ENCODE data around the gene HIVEP2.

Gene HIVEP2

DNA sequence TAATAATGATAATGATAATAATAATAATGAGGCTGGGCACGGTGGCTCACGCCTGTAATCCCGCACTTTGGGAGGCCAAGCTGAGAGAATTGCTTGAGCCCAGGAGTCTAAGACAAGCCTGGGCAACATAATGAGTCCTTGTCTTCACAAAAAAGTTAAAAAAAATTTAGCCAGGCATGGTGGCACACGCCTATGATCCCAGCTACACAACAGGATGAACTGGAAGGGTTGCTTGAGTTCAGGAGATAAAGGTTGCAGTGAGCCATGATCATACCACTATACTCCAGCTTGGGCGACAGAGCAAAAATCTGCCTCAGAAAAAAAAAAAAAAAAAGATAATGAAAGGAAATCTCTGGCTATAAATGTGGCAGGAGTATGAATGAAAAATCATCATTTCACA lies 213.4 kb downstream of the HIVEP2 start:
- H3K9me3 ChIP-seq (ENCODE audit: control insufficient read depth, insufficient read depth, low read length): no peaks in the 10 kb centered on the region
- H3K36me3 ChIP-seq (ENCODE audit: control insufficient read depth, insufficient read depth, low read length): no peaks in the 10 kb centered on the region
- no peak overlapping the region for H3K9ac ChIP-seq (ENCODE audit: low read depth, low read length)
- H3K4me3 ChIP-seq (ENCODE audit: low read depth, low read length): no peak overlapping the region
- H3K27ac ChIP-seq (ENCODE audit: low read depth, low read length): no peak overlapping the region
- H3K27me3 ChIP-seq (ENCODE audit: control insufficient read depth, insufficient read depth, low read length): no peaks in the 10 kb centered on the region
- peaks cover 8% of the 10 kb centered on the region; the same call in 1 of the 2 replicates for H3K4me1 ChIP-seq (ENCODE audit: control insufficient read depth, insufficient read depth, low read length)

- no peaks in the 10 kb centered on the region for H3K36me3 ChIP-seq (ENCODE audit: control insufficient read depth, insufficient read depth, low read length)
- H3K27me3 ChIP-seq (ENCODE audit: control insufficient read depth, insufficient read depth, low read length): no peaks in the 10 kb centered on the region
- H3K4me3 ChIP-seq (ENCODE audit: low read depth, low read length): no peak overlapping the region
- H3K9me3 ChIP-seq (ENCODE audit: control insufficient read depth, insufficient read depth, low read length): no peaks in the 10 kb centered on the region
- no peaks in the 10 kb centered on the region for H3K4me1 ChIP-seq (ENCODE audit: control insufficient read depth, insufficient read depth, low read length)
- no peak overlapping the region for H3K9ac ChIP-seq (ENCODE audit: low read depth, low read length)
- no peak overlapping the region for H3K27ac ChIP-seq (ENCODE audit: low read depth, low read length)
Observed at GRCh38 chr6:142729618-142730017, 215.4 kb downstream of the HIVEP2 start.

DNA sequence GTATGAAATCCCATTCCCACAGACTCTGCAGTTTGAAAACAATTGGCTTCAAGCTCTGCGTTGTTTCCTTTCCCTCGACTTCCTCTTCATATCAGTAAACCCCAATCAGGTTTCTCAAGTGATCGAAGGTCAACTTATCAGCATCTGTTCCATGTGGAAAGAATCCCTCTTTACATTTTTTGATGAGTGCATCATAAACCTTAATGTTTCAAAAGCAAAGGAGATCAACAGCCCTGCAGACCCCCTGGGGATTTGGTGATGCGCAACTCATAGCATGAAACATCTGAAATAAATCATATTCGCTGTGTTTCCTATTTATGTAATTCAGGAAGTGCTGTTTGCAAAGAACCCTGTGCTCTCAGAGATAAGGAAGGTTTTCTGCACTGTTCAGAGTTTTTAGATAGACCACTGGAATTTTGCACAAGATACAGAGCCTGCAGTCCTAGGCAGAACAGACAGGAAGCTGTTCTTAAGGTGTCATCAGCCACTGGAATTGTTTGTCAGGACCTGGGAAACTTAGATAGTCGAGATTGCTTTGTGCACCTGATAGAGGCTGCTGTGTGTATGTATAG lies 216.0 kb downstream of the HIVEP2 start:
- Histone ChIP-seq H3K27me3 (ENCODE audit: control insufficient read depth, insufficient read depth, low read length) (no peaks in the 10 kb centered on the region), H3K9ac (ENCODE audit: low read depth, low read length) (no peak overlapping the region), H3K9me3 (ENCODE audit: control insufficient read depth, insufficient read depth, low read length) (no peaks in the 10 kb centered on the region), H3K4me3 (ENCODE audit: low read depth, low read length) (no peak overlapping the region), H3K36me3 (ENCODE audit: control insufficient read depth, insufficient read depth, low read length) (no peaks in the 10 kb centered on the region), H3K4me1 (ENCODE audit: control insufficient read depth, insufficient read depth, low read length) (no peaks in the 10 kb centered on the region), H3K27ac (ENCODE audit: low read depth, low read length) (no peak overlapping the region)

DNA sequence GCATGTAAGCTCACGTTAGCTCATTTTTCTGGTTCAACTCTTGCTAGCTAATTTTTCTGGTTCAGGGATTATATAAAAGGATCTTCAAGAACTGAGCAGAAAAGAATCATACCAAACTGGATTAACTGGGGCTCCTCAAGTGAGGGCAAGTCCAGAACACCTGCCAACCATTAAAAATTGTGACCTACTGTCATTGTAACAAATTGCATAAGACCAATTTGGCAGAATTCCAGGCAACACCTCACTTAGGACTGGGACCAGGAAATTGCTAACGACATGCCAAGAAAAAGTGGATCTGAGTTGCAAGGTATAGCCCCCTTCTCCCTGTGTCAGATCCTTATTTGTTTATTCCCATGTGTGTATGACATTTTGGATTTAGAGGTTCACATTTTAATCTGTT lies 216.6 kb downstream of the HIVEP2 start:
- no peak overlapping the region for H3K27ac ChIP-seq (ENCODE audit: low read depth, low read length)
- no peak overlapping the region for H3K4me3 ChIP-seq (ENCODE audit: low read depth, low read length)
- no peaks in the 10 kb centered on the region for H3K9me3 ChIP-seq (ENCODE audit: control insufficient read depth, insufficient read depth, low read length)
- H3K4me1 ChIP-seq (ENCODE audit: control insufficient read depth, insufficient read depth, low read length): no peaks in the 10 kb centered on the region
- H3K36me3 ChIP-seq (ENCODE audit: control insufficient read depth, insufficient read depth, low read length): no peaks in the 10 kb centered on the region
- H3K27me3 ChIP-seq (ENCODE audit: control insufficient read depth, insufficient read depth, low read length): no peaks in the 10 kb centered on the region
- no peak overlapping the region for H3K9ac ChIP-seq (ENCODE audit: low read depth, low read length)

DNA sequence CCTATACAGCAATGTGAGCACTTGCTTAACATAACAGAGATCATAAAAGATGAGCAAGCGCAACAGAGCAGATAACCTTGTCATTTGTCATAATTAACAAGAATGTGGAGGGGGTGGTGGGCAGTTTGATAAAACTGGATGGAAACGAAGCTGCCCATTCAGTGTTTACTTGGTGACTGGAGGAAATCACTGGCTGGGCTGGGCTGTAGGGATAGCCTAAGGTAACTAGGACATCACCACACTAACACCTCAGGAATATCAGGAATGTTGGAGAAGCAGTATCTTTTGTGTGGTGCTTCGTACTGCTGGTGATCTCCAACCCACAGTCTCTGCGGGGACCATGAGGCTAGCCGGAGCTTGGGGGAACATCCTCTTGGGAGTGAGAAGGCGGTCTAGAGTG lies 218.4 kb downstream of the HIVEP2 start:
- no peak overlapping the region for H3K4me3 ChIP-seq (ENCODE audit: low read depth, low read length)
- no peak overlapping the region for H3K9ac ChIP-seq (ENCODE audit: low read depth, low read length)
- no peaks in the 10 kb centered on the region for H3K36me3 ChIP-seq (ENCODE audit: control insufficient read depth, insufficient read depth, low read length)
- H3K27ac ChIP-seq (ENCODE audit: low read depth, low read length): no peak overlapping the region
- H3K27me3 ChIP-seq (ENCODE audit: control insufficient read depth, insufficient read depth, low read length): no peaks in the 10 kb centered on the region
- no peaks in the 10 kb centered on the region for H3K9me3 ChIP-seq (ENCODE audit: control insufficient read depth, insufficient read depth, low read length)
- H3K4me1 ChIP-seq (ENCODE audit: control insufficient read depth, insufficient read depth, low read length): no peaks in the 10 kb centered on the region

GRCh38 chr6:142725024-142725770 lies 219.8 kb downstream of the HIVEP2 start:
- Histone ChIP-seq H3K27me3 (ENCODE audit: control insufficient read depth, insufficient read depth, low read length) (no peaks in the 10 kb centered on the region), H3K9ac (ENCODE audit: low read depth, low read length) (no peak overlapping the region), H3K4me3 (ENCODE audit: low read depth, low read length) (no peak overlapping the region), H3K4me1 (ENCODE audit: control insufficient read depth, insufficient read depth, low read length) (no peaks in the 10 kb centered on the region), H3K36me3 (ENCODE audit: control insufficient read depth, insufficient read depth, low read length) (no peaks in the 10 kb centered on the region), H3K27ac (ENCODE audit: low read depth, low read length) (no peak overlapping the region), H3K9me3 (ENCODE audit: control insufficient read depth, insufficient read depth, low read length) (no peaks in the 10 kb centered on the region)

DNA sequence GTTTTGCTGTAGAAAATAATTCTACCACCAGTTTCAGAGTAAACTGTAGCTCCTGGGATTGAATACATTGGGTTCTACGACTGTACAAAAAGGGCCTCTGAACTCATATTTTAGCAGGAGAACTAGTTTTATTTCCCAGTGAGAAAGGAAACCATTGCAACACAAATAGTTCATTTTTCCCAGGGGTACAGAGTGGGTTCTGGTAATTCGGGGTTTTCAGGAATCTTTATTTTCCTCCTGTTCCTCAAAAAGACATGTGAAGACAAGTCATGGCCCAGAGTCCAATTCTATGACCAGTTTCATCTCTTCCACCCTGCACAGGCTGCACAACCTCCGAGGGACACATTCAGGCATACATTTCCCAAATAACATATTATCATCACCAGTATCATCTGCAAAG lies 222.1 kb downstream of the HIVEP2 start:
- no peaks in the 10 kb centered on the region for H3K9me3 ChIP-seq (ENCODE audit: control insufficient read depth, insufficient read depth, low read length)
- H3K27me3 ChIP-seq (ENCODE audit: control insufficient read depth, insufficient read depth, low read length): no peaks in the 10 kb centered on the region
- H3K36me3 ChIP-seq (ENCODE audit: control insufficient read depth, insufficient read depth, low read length): no peaks in the 10 kb centered on the region
- no peak overlapping the region for H3K27ac ChIP-seq (ENCODE audit: low read depth, low read length)
- H3K4me3 ChIP-seq (ENCODE audit: low read depth, low read length): no peak overlapping the region
- no peaks in the 10 kb centered on the region for H3K4me1 ChIP-seq (ENCODE audit: control insufficient read depth, insufficient read depth, low read length)
- H3K9ac ChIP-seq (ENCODE audit: low read depth, low read length): no peak overlapping the region

DNA sequence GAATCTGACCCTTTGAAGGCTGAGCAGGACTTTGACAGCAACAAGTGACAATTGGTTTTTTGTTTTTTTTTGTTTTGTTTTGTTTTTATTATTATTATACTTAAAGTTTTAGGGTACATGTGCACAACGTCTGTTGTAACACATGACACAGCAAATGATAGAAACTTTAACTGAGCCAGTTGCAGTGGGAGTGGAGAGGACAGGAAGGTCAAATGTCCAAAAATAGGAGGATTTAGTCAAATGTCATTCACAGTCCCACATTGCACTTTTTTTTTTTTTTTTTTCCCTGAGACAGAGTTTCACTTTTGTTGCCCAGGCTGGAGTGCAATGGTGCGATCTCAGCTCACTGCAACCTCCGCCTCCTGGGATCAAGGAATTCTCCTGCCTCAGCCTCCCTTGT lies 223.0 kb downstream of the HIVEP2 start:
- Histone ChIP-seq H3K9me3 (ENCODE audit: control insufficient read depth, insufficient read depth, low read length) (no peaks in the 10 kb centered on the region), H3K4me3 (ENCODE audit: low read depth, low read length) (no peak overlapping the region), H3K36me3 (ENCODE audit: control insufficient read depth, insufficient read depth, low read length) (no peaks in the 10 kb centered on the region), H3K4me1 (ENCODE audit: control insufficient read depth, insufficient read depth, low read length) (no peaks in the 10 kb centered on the region), H3K27ac (ENCODE audit: low read depth, low read length) (no peak overlapping the region), H3K9ac (ENCODE audit: low read depth, low read length) (no peak overlapping the region), H3K27me3 (ENCODE audit: control insufficient read depth, insufficient read depth, low read length) (no peaks in the 10 kb centered on the region)

GRCh38 chr6:142721215-142721920 lies 223.6 kb downstream of the HIVEP2 start:
- no peaks in the 10 kb centered on the region for H3K9me3 ChIP-seq (ENCODE audit: control insufficient read depth, insufficient read depth, low read length)
- H3K4me3 ChIP-seq (ENCODE audit: low read depth, low read length): no peak overlapping the region
- peaks cover 2% of the 10 kb centered on the region; the same call in 1 of the 2 replicates for H3K4me1 ChIP-seq (ENCODE audit: control insufficient read depth, insufficient read depth, low read length)
- no peaks in the 10 kb centered on the region for H3K36me3 ChIP-seq (ENCODE audit: control insufficient read depth, insufficient read depth, low read length)
- no peak overlapping the region for H3K27ac ChIP-seq (ENCODE audit: low read depth, low read length)
- no peak overlapping the region for H3K9ac ChIP-seq (ENCODE audit: low read depth, low read length)
- no peaks in the 10 kb centered on the region for H3K27me3 ChIP-seq (ENCODE audit: control insufficient read depth, insufficient read depth, low read length)

DNA sequence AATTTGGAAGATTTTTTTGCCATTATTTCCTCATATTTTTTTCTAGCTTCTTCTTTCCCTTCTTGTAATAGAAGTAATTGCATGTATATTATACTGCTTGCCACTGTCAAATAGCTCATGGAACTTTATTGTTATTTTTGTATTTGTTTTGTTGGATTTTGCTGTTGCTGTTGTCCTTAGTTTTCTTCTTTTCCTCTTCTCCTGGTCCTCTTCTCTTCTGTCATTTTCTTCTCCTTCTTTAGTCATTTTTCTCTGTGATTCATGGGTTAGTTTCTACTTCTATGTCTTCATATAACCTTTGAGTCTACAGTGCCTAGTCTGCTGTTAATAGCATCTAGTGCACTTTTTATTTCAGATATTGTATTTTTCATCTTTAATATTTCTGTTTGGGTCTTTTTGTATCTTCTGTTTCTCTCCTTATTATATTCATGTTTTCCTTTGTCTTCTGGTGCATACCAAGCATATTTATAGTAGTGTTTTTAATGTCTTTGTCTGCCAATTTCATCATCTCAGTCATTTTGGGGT lies 226.2 kb downstream of the HIVEP2 start:
- Histone ChIP-seq H3K36me3 (ENCODE audit: control insufficient read depth, insufficient read depth, low read length) (no peaks in the 10 kb centered on the region), H3K9ac (ENCODE audit: low read depth, low read length) (no peak overlapping the region), H3K9me3 (ENCODE audit: control insufficient read depth, insufficient read depth, low read length) (no peaks in the 10 kb centered on the region), H3K4me3 (ENCODE audit: low read depth, low read length) (no peak overlapping the region), H3K4me1 (ENCODE audit: control insufficient read depth, insufficient read depth, low read length) (peaks cover 8% of the 10 kb centered on the region), H3K27me3 (ENCODE audit: control insufficient read depth, insufficient read depth, low read length) (no peaks in the 10 kb centered on the region), H3K27ac (ENCODE audit: low read depth, low read length) (no peak overlapping the region)

DNA sequence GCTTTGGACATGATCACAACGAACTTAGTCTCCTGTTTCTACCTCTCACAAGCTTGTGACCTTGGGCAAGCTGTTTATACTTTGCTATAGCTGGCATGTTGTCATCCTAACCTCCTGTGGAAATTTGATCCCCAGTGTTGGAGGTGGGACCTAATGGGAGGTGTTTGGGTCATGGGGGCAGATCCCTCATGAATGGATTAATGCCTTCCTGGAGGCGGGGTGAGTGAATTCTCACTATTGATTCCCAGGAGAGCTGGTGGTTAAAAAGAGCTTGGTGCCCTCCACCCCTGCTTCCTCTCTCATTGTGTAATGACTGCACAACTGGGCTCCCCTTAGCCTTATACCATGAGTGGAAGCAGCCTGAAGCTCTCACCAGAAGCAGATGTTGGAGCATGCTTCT lies 228.9 kb downstream of the HIVEP2 start:
- peaks cover 8% of the 10 kb centered on the region for H3K4me1 ChIP-seq (ENCODE audit: control insufficient read depth, insufficient read depth, low read length)
- no peaks in the 10 kb centered on the region for H3K27me3 ChIP-seq (ENCODE audit: control insufficient read depth, insufficient read depth, low read length)
- no peaks in the 10 kb centered on the region for H3K9me3 ChIP-seq (ENCODE audit: control insufficient read depth, insufficient read depth, low read length)
- no peaks in the 10 kb centered on the region for H3K36me3 ChIP-seq (ENCODE audit: control insufficient read depth, insufficient read depth, low read length)
- H3K9ac ChIP-seq (ENCODE audit: low read depth, low read length): no peak overlapping the region
- no peak overlapping the region for H3K4me3 ChIP-seq (ENCODE audit: low read depth, low read length)
- H3K27ac ChIP-seq (ENCODE audit: low read depth, low read length): no peak overlapping the region
